ENCODE measurements around the gene STRADA. TPM values are rescaled to one million over a fixed set of nuclear protein-coding genes. Genes with fewer than 3 reads are reported as not detected.

The STRADA gene
- total RNA-seq, 4 donors from 2014 or later, result 17.0 to 52.2 (median 27.4) TPM

- DNase-seq (ENCODE audit: low spot score in 2 of 2), result no peak
- WGBS, result 96% methylated on average over 14 of the region's 14 CpGs
- H3K27me3 ChIP-seq, result no peaks in the 10 kb centered on the region
- H3K36me3 ChIP-seq, result peaks cover 85% of the 10 kb centered on the region
- no peak for TF ChIP-seq POLR2AphosphoS5 (IDR thresholded peaks at IDR 0.05)
- no peak for TF ChIP-seq POLR2A (IDR thresholded peaks at IDR 0.05)
- no peak for TF ChIP-seq EP300 (IDR thresholded peaks at IDR 0.05)
- TF ChIP-seq CTCF (IDR thresholded peaks at IDR 0.05), result no peak
- no peak overlapping the region for H3K4me3 ChIP-seq
- H3K27ac ChIP-seq, result no peak overlapping the region
- peaks cover 10% of the 10 kb centered on the region for H3K4me1 ChIP-seq
- H3K9me3 ChIP-seq, result no peaks in the 10 kb centered on the region
These were observed 52.1 kb downstream of the STRADA start for GRCh38 chr17:63689479-63689878.

- no peaks in the 10 kb centered on the region for H3K9me3 ChIP-seq
- H3K27ac ChIP-seq, result no peak overlapping the region
- TF ChIP-seq CTCF (IDR thresholded peaks at IDR 0.05) (no peak), POLR2A (IDR thresholded peaks at IDR 0.05) (no peak), EP300 (IDR thresholded peaks at IDR 0.05) (no peak), POLR2AphosphoS5 (IDR thresholded peaks at IDR 0.05) (no peak)
- H3K36me3 ChIP-seq, result peaks cover 83% of the 10 kb centered on the region
- peaks cover 18% of the 10 kb centered on the region for H3K4me1 ChIP-seq
- H3K27me3 ChIP-seq, result no peaks in the 10 kb centered on the region
- no peak for DNase-seq (ENCODE audit: low spot score in 2 of 2)
- WGBS, result 83% methylated on average over 12 of the region's 12 CpGs
- H3K4me3 ChIP-seq, result no peak overlapping the region
These were observed 53.1 kb downstream of the STRADA start for GRCh38 chr17:63688396-63689020.

- H3K4me1 ChIP-seq, result peaks cover 18% of the 10 kb centered on the region
- H3K4me3 ChIP-seq, result no peak overlapping the region
- WGBS, result 87% methylated on average over 3 of the region's 3 CpGs
- no peaks in the 10 kb centered on the region for H3K9me3 ChIP-seq
- H3K36me3 ChIP-seq, result peaks cover 80% of the 10 kb centered on the region
- no peak for TF ChIP-seq CTCF (IDR thresholded peaks at IDR 0.05)
- no peak for TF ChIP-seq POLR2A (IDR thresholded peaks at IDR 0.05)
- no peak for TF ChIP-seq EP300 (IDR thresholded peaks at IDR 0.05)
- no peak for TF ChIP-seq POLR2AphosphoS5 (IDR thresholded peaks at IDR 0.05)
- no peaks in the 10 kb centered on the region for H3K27me3 ChIP-seq
- no peak for DNase-seq (ENCODE audit: low spot score in 2 of 2)
- H3K27ac ChIP-seq, result no peak overlapping the region
These were observed 55.4 kb downstream of the STRADA start for GRCh38 chr17:63686138-63686685.

GRCh38 chr17:63685578-63685977, 56.0 kb downstream of the STRADA start:
- Histone ChIP-seq H3K4me1 (peaks cover 18% of the 10 kb centered on the region), H3K4me3 (no peak overlapping the region), H3K27ac (no peak overlapping the region), H3K36me3 (peaks cover 73% of the 10 kb centered on the region), H3K9me3 (no peaks in the 10 kb centered on the region), H3K27me3 (no peaks in the 10 kb centered on the region)
- 81% methylated on average over 3 of the region's 3 CpGs for WGBS
- TF ChIP-seq CTCF (IDR thresholded peaks at IDR 0.05) (no peak), POLR2AphosphoS5 (IDR thresholded peaks at IDR 0.05) (no peak), EP300 (IDR thresholded peaks at IDR 0.05) (no peak), POLR2A (IDR thresholded peaks at IDR 0.05) (no peak)
- no peak for DNase-seq (ENCODE audit: low spot score in 2 of 2)

- no peak for DNase-seq (ENCODE audit: low spot score in 2 of 2)
- no peak for TF ChIP-seq EP300 (IDR thresholded peaks at IDR 0.05)
- no peak for TF ChIP-seq POLR2A (IDR thresholded peaks at IDR 0.05)
- no peak for TF ChIP-seq CTCF (IDR thresholded peaks at IDR 0.05)
- TF ChIP-seq POLR2AphosphoS5 (IDR thresholded peaks at IDR 0.05), result no peak
- WGBS, result 41% methylated on average over 2 of the region's 2 CpGs
- Histone ChIP-seq H3K27me3 (no peaks in the 10 kb centered on the region), H3K4me1 (peaks cover 18% of the 10 kb centered on the region), H3K4me3 (no peak overlapping the region), H3K9me3 (no peaks in the 10 kb centered on the region), H3K36me3 (peaks cover 68% of the 10 kb centered on the region), H3K27ac (no peak overlapping the region)
These were observed 56.6 kb downstream of the STRADA start for GRCh38 chr17:63685041-63685440.

Measured in suprapubic skin (tissue), 4 donors.